Lung (tissue), 12 donors: ENCODE measurements around the gene SUPT6H. TPM values are rescaled to one million over a fixed set of nuclear protein-coding genes. Genes with fewer than 3 reads are reported as not detected.

ENCODE experiments used
- ATAC-seq: fragments of 200-7000 bp; cut with Tn5 transposase; one replicate; pipeline ENCODE4 v1.9.1; 2020; ENCODE audit warnings: moderate number of reproducible peaks; ENCODE audit not compliant: insufficient read depth, low FRiP score
- DNase-seq, 3 donors: peaks; one replicate each; pipeline ENCODE4 v3.0.0-alpha.2; 2013 to 2017
- H3K27ac ChIP-seq, 2 donors: one replicate each; pipeline ENCODE4 v1.5.1; 2013; ENCODE audit warnings: mild to moderate bottlenecking in 2 of 2, moderate library complexity in 2 of 2, control low read depth in 1 of 2, inconsistent platforms in 1 of 2, low read depth in 1 of 2, low read length in 1 of 2
- H3K27me3 ChIP-seq, 3 donors: one replicate each; pipeline ENCODE4 v1.5.1; 2013; ENCODE audit warnings: low read length in 2 of 3; ENCODE audit not compliant: control insufficient read depth in 3 of 3, insufficient read depth in 3 of 3
- H3K36me3 ChIP-seq, 4 donors: one replicate each; pipeline ENCODE4 v1.5.1; 2013; ENCODE audit warnings: low read length in 4 of 4, mild to moderate bottlenecking in 1 of 4, moderate library complexity in 1 of 4; ENCODE audit not compliant: control insufficient read depth in 4 of 4, insufficient read depth in 4 of 4
- H3K4me1 ChIP-seq, 5 donors: one replicate each; pipeline ENCODE4 v1.5.1; 2013; ENCODE audit warnings: low read length in 5 of 5, mild to moderate bottlenecking in 2 of 5, moderate library complexity in 1 of 5; ENCODE audit not compliant: control insufficient read depth in 5 of 5, insufficient read depth in 5 of 5
- H3K4me3 ChIP-seq: one replicate; pipeline ENCODE4 v1.5.1; 2013; ENCODE audit warnings: mild to moderate bottlenecking, control low read depth, moderate library complexity
- H3K9ac ChIP-seq, 2 donors: one replicate each; pipeline ENCODE4 v1.5.1; 2013; ENCODE audit warnings: low read length in 2 of 2, control low read depth in 1 of 2; ENCODE audit not compliant: insufficient read depth in 1 of 2
- H3K9me3 ChIP-seq, 4 donors: one replicate each; pipeline ENCODE4 v1.5.1; 2013; ENCODE audit warnings: low read length in 3 of 4, mild to moderate bottlenecking in 1 of 4, moderate library complexity in 1 of 4; ENCODE audit not compliant: control insufficient read depth in 4 of 4, insufficient read depth in 3 of 4
- WGBS, 2 donors: extraction: QIAGEN DNeasy Blood & Tissue Kit; methylation state at CpG; one replicate each; pipeline ENCODE4 v1.1.7; 2013; 5-methylcytosine and 5-hydroxymethylcytosine counted together
- polyA plus RNA-seq, 2 donors: library from polyadenylated mRNA; stranded (reverse); fragments of 200-250 nt; gene quantifications; one replicate each; pipeline ENCODE4 v1.2.1, GENCODE V29; 2013
- total RNA-seq, 2 donors: library from RNA; depleted of rRNA in 1 of 2; stranded (reverse); fragments of >200 nt in 1 of 2; gene quantifications; one replicate each; pipeline ENCODE4 v1.2.1, GENCODE V29; 2014 to 2021
- TF ChIP-seq, protein P1 (sequence below): IDR thresholded peaks from 2 replicates; pipeline ENCODE4 v1.5.1; 2012; ENCODE audit warnings: mild to moderate bottlenecking; ENCODE audit errors: control extremely low read depth, extremely low read depth
- donor health status: control.
- donor health status: control.
- donor health status: Bipolar disorder and iron deficiency.
- donor health status: healthy.
- donor health status: DM: yes; HTN: yes; CAD: no.

SUPT6H gene
- total and polyA plus RNA-seq, 4 donors, result 27.5 to 96.4 (median 48.6) TPM

DNA sequence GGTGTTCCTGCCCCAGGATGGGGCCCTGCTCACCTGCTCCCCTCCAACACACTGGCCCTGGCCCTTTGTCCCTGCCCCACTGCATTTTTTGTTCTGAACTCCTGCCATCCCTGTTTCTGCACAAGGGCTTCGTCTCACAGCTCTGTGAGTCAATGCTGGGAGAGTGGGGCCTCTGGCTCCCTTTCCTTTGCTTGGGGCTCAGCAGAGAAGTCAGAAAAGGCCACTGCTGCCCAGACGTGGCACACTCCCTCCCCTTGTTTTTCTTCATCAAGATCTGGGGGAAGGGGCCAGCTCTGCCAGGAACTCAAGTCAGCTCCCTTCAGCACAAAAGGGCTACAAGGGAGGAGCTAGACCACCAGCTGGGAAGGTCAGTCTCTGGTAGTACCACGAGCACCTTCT is 40.7 kb downstream of the SUPT6H start:
- Histone ChIP-seq H3K4me1 (no peaks in the 10 kb centered on the region), H3K27me3 (no peaks in the 10 kb centered on the region), H3K36me3 (peaks cover 37 to 71% (median 42%) of the 10 kb centered on the region in 4 donors), H3K4me3 (no peak overlapping the region), H3K9me3 (no peaks in the 10 kb centered on the region), H3K27ac (no peak overlapping the region), H3K9ac (no peak overlapping the region)
- ATAC-seq (no peak), DNase-seq (no peak)
- TF ChIP-seq, protein P1, sequence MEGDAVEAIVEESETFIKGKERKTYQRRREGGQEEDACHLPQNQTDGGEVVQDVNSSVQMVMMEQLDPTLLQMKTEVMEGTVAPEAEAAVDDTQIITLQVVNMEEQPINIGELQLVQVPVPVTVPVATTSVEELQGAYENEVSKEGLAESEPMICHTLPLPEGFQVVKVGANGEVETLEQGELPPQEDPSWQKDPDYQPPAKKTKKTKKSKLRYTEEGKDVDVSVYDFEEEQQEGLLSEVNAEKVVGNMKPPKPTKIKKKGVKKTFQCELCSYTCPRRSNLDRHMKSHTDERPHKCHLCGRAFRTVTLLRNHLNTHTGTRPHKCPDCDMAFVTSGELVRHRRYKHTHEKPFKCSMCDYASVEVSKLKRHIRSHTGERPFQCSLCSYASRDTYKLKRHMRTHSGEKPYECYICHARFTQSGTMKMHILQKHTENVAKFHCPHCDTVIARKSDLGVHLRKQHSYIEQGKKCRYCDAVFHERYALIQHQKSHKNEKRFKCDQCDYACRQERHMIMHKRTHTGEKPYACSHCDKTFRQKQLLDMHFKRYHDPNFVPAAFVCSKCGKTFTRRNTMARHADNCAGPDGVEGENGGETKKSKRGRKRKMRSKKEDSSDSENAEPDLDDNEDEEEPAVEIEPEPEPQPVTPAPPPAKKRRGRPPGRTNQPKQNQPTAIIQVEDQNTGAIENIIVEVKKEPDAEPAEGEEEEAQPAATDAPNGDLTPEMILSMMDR, result no peak
- 81 to 84% methylated on average over 3 of the region's 3 CpGs for WGBS, 2 donors

- no peaks in the 10 kb centered on the region for H3K4me1 ChIP-seq
- no peaks in the 10 kb centered on the region for H3K27me3 ChIP-seq
- no peaks in the 10 kb centered on the region for H3K9me3 ChIP-seq
- 89 to 94% methylated on average over 16 of the region's 16 CpGs for WGBS, 2 donors
- DNase-seq, result no peak
- H3K4me3 ChIP-seq, result no peak overlapping the region
- ATAC-seq, result no peak
- H3K36me3 ChIP-seq, result peaks cover 28 to 62% (median 36%) of the 10 kb centered on the region in 4 donors
- no peak overlapping the region for H3K9ac ChIP-seq
- TF ChIP-seq, protein P1, result no peak
- H3K27ac ChIP-seq, result no peak overlapping the region
These were observed 41.7 kb downstream of the SUPT6H start for GRCh38 chr17:28703552-28704218.

- no peak overlapping the region for H3K27ac ChIP-seq
- H3K27me3 ChIP-seq, result no peaks in the 10 kb centered on the region
- 93 to 95% methylated on average over 14 of the region's 14 CpGs for WGBS, 2 donors
- H3K4me3 ChIP-seq, result no peak overlapping the region
- no peak for ATAC-seq
- no peaks in the 10 kb centered on the region for H3K4me1 ChIP-seq
- no peak for DNase-seq
- no peaks in the 10 kb centered on the region for H3K9me3 ChIP-seq
- peaks cover 22 to 55% (median 29%) of the 10 kb centered on the region in 4 donors for H3K36me3 ChIP-seq
- TF ChIP-seq, protein P1, result no peak
- no peak overlapping the region for H3K9ac ChIP-seq
These were observed 42.3 kb downstream of the SUPT6H start for GRCh38 chr17:28704219-28704858.
